HEK293T (cell line): ENCODE data around the gene C2CD5.
A peak's percentile ranks its signal among the peaks of the same experiment; 100 is the strongest.

ENCODE experiments used
- CTCF ChIA-PET: fragments of 350-600 bp; formaldehyde crosslinking; extraction: SDS; loops from one replicate; lab custom pipeline; 2021; ENCODE audit warnings: antibody characterized with exemption, inconsistent platforms; lab: Yijun Ruan, JAX
- POLR2A ChIA-PET: fragments of 350-600 bp; formaldehyde crosslinking; extraction: SDS; loops from one replicate; lab custom pipeline; 2020; ENCODE audit warnings: antibody characterized with exemption, inconsistent platforms; lab: Yijun Ruan, JAX
- DNase-seq: peaks from one replicate; pipeline ENCODE4 v3.0.0; 2012; ENCODE audit warnings: mixed read lengths; ENCODE audit errors: extremely low spot score
- ARNT ChIP-seq: fragments of 450-650 bp; IDR thresholded peaks from 2 replicates; pipeline ENCODE4 v1.6.1; 2017; ENCODE audit warnings: mild to moderate bottlenecking
- BHLHE40 ChIP-seq: fragments of 450-650 bp; IDR thresholded peaks from 2 replicates; pipeline ENCODE4 v1.6.1; 2016; ENCODE audit warnings: mild to moderate bottlenecking, moderate library complexity, borderline replicate concordance
- CTBP1 ChIP-seq: fragments of 450-650 bp; IDR thresholded peaks from 2 replicates; pipeline ENCODE4 v1.6.1; 2016; ENCODE audit warnings: borderline replicate concordance
- ELF4 ChIP-seq: fragments of 450-650 bp; IDR thresholded peaks from 2 replicates; pipeline ENCODE4 v1.6.1; 2017; ENCODE audit warnings: antibody characterized with exemption
- FOXA1 ChIP-seq: fragments of 450-650 bp; IDR thresholded peaks from 2 replicates; pipeline ENCODE4 v1.6.1; 2016; ENCODE audit warnings: mild to moderate bottlenecking
- FOXK2 ChIP-seq: fragments of 450-650 bp; IDR thresholded peaks from 2 replicates; pipeline ENCODE4 v1.6.1; 2016; ENCODE audit warnings: mild to moderate bottlenecking
- FOXM1 ChIP-seq: fragments of 450-650 bp; IDR thresholded peaks from 2 replicates; pipeline ENCODE4 v1.6.1; 2017; ENCODE audit warnings: mild to moderate bottlenecking, borderline replicate concordance
- HDGF ChIP-seq: fragments of 450-650 bp; IDR thresholded peaks from 2 replicates; pipeline ENCODE4 v1.6.1; 2017; ENCODE audit warnings: antibody characterized with exemption, borderline replicate concordance
- L3MBTL2 ChIP-seq: fragments of 450-650 bp; conservative IDR thresholded peaks from 2 replicates; pipeline ENCODE4 v1.6.1; 2016; ENCODE audit warnings: mild to moderate bottlenecking
- LEF1 ChIP-seq: fragments of 450-650 bp; IDR thresholded peaks from 2 replicates; pipeline ENCODE4 v1.6.1; 2017; ENCODE audit warnings: mild to moderate bottlenecking, borderline replicate concordance
- NFRKB ChIP-seq: fragments of 450-650 bp; IDR thresholded peaks from 2 replicates; pipeline ENCODE4 v1.6.1; 2016; ENCODE audit warnings: mild to moderate bottlenecking, moderate library complexity
- PKNOX1 ChIP-seq: fragments of 450-650 bp; IDR thresholded peaks from 2 replicates; pipeline ENCODE4 v1.6.1; 2016
- SP1 ChIP-seq: fragments of 450-650 bp; IDR thresholded peaks from 2 replicates; pipeline ENCODE4 v1.6.1; 2017
- SUZ12 ChIP-seq: fragments of 450-650 bp; IDR thresholded peaks from 2 replicates; pipeline ENCODE4 v1.6.1; 2016; ENCODE audit warnings: mild to moderate bottlenecking
- TARDBP ChIP-seq: fragments of 450-650 bp; IDR thresholded peaks from 2 replicates; pipeline ENCODE4 v1.6.1; 2016
- ZNF384 ChIP-seq: fragments of 450-650 bp; IDR thresholded peaks from 2 replicates; pipeline ENCODE4 v1.6.1; 2016

Gene C2CD5

GRCh38 chr12:22443379-22444316, 100.7 kb downstream of the C2CD5 start:
- ChIA-PET CTCF (interaction anchor here (0.6 to 1.3 kb wide), 8 partner anchors 10 to 746 kb away, joined by 3 to 5 read pairs (median 4); no protein-coding TSS in a partner anchor), POLR2A (no interaction called here)
- DNase-seq: peak; percentile 78
- TF ChIP-seq NFRKB (no peak), TARDBP (no peak), ELF4 (no peak), HDGF (no peak), ZNF384 (no peak), SUZ12 (no peak), CTBP1 (no peak), FOXM1 (no peak), FOXK2 (no peak), FOXA1 (no peak)

- ChIA-PET CTCF (no interaction called here), POLR2A (no interaction called here)
- TF ChIP-seq ZNF384: no peak
- no peak for TF ChIP-seq BHLHE40
- TF ChIP-seq FOXA1: no peak
- no peak for TF ChIP-seq SUZ12
- no peak for TF ChIP-seq ELF4
- no peak for TF ChIP-seq FOXM1
- no peak for DNase-seq
Measured at GRCh38 chr12:22437031-22437806, 107.1 kb downstream of the C2CD5 start.

GRCh38 chr12:22435583-22435982, 108.8 kb downstream of the C2CD5 start:
- ChIA-PET CTCF (no interaction called here), POLR2A (no interaction called here)
- no peak for DNase-seq
- TF ChIP-seq CTBP1 (no peak), FOXM1 (no peak), LEF1 (no peak), SUZ12 (no peak)

GRCh38 chr12:22431693-22432251, 112.6 kb downstream of the C2CD5 start:
- no peak for DNase-seq
- CTCF ChIA-PET: no interaction called here

GRCh38 chr12:22416801-22417200, 127.5 kb downstream of the C2CD5 start:
- ChIA-PET POLR2A (no interaction called here), CTCF (no interaction called here)
- DNase-seq: no peak
- no peak for TF ChIP-seq BHLHE40
- TF ChIP-seq ELF4: no peak
- TF ChIP-seq L3MBTL2: no peak
- no peak for TF ChIP-seq ARNT
- TF ChIP-seq PKNOX1: no peak
- TF ChIP-seq NFRKB: no peak
- TF ChIP-seq SUZ12: no peak
- no peak for TF ChIP-seq ZNF384
- TF ChIP-seq LEF1: no peak

More at GRCh38 chr12:22431693-22432251, 112.6 kb downstream of the C2CD5 start:
- POLR2A ChIA-PET: no interaction called here
- TF ChIP-seq ARNT (no peak), BHLHE40 (no peak), ZNF384 (no peak), TARDBP (no peak), CTBP1 (no peak), FOXM1 (no peak), LEF1 (no peak), FOXK2 (no peak), FOXA1 (no peak), L3MBTL2 (no peak), ELF4 (no peak), SUZ12 (no peak), SP1 (no peak), NFRKB (no peak), HDGF (no peak), PKNOX1 (no peak)

- no peak for DNase-seq
- ChIA-PET POLR2A (no interaction called here), CTCF (no interaction called here)
- no peak for TF ChIP-seq L3MBTL2
- TF ChIP-seq HDGF: no peak
- TF ChIP-seq TARDBP: no peak
- no peak for TF ChIP-seq FOXK2
- no peak for TF ChIP-seq ARNT
- no peak for TF ChIP-seq SUZ12
- TF ChIP-seq FOXM1: no peak
- TF ChIP-seq PKNOX1: no peak
- TF ChIP-seq FOXA1: no peak
- TF ChIP-seq CTBP1: no peak
- no peak for TF ChIP-seq ELF4
- no peak for TF ChIP-seq ZNF384
- no peak for TF ChIP-seq BHLHE40
- no peak for TF ChIP-seq NFRKB
- TF ChIP-seq SP1: no peak
- no peak for TF ChIP-seq LEF1
Measured at GRCh38 chr12:22415342-22416309, 128.7 kb downstream of the C2CD5 start.
